MM.1S (cell line): ENCODE measurements around the gene CSPG5.

Source experiments
- EZH2phosphoT487 ChIP-seq: fragments of 300-600 bp; sonication (generic); IDR thresholded peaks from 2 replicates; pipeline ENCODE4 v1.6.1; 2018; ENCODE audit warnings: antibody characterized with exemption, low read length
- TF ChIP-seq, protein P1 (sequence below): fragments of 300-600 bp; sonication (generic); IDR thresholded peaks from 2 replicates; pipeline ENCODE4 v1.5.1; 2016; ENCODE audit warnings: antibody characterized with exemption, low read length, mixed read lengths

DNA sequence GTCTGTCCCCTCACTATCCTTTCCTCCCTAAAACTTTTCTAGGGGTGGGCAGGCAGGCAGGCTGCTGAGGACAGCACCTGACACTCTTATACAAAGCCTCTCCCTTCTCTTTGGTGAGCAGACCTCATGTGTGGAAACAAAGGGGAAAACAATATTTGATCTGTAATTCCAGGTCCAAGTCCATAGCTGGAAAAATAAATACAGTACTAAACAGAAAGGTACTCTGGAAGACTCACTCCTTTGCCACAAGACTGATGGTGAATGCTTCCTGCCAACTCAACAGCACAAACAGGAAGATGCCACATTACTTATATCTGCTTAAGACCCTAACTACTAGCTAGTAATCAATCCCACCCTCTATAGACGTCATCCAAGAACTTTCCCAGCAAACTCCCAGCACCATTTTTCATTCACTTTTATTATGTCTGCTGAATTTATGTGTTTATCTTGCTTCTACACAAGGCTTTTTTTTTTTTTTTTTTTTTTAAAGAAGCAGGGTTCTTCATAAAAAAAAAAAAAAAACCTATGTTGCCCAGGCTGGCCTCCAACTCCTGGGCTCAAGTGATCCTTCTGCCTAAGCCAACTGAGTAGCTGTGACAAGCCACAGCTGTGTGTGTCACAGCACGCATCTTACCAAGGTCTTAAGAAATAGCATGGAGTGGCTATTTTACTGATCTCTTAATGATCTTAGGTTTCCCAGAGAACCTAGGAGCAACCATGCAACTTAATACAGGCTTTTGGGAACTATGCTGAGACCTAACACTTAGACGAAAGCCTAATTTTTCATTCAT lies 44.2 kb upstream of the CSPG5 start:
- TF ChIP-seq, protein P1, sequence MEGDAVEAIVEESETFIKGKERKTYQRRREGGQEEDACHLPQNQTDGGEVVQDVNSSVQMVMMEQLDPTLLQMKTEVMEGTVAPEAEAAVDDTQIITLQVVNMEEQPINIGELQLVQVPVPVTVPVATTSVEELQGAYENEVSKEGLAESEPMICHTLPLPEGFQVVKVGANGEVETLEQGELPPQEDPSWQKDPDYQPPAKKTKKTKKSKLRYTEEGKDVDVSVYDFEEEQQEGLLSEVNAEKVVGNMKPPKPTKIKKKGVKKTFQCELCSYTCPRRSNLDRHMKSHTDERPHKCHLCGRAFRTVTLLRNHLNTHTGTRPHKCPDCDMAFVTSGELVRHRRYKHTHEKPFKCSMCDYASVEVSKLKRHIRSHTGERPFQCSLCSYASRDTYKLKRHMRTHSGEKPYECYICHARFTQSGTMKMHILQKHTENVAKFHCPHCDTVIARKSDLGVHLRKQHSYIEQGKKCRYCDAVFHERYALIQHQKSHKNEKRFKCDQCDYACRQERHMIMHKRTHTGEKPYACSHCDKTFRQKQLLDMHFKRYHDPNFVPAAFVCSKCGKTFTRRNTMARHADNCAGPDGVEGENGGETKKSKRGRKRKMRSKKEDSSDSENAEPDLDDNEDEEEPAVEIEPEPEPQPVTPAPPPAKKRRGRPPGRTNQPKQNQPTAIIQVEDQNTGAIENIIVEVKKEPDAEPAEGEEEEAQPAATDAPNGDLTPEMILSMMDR, result no peak
- no peak for TF ChIP-seq EZH2phosphoT487
